Measurements from ENCODE around the gene GMPPA.

DNA sequence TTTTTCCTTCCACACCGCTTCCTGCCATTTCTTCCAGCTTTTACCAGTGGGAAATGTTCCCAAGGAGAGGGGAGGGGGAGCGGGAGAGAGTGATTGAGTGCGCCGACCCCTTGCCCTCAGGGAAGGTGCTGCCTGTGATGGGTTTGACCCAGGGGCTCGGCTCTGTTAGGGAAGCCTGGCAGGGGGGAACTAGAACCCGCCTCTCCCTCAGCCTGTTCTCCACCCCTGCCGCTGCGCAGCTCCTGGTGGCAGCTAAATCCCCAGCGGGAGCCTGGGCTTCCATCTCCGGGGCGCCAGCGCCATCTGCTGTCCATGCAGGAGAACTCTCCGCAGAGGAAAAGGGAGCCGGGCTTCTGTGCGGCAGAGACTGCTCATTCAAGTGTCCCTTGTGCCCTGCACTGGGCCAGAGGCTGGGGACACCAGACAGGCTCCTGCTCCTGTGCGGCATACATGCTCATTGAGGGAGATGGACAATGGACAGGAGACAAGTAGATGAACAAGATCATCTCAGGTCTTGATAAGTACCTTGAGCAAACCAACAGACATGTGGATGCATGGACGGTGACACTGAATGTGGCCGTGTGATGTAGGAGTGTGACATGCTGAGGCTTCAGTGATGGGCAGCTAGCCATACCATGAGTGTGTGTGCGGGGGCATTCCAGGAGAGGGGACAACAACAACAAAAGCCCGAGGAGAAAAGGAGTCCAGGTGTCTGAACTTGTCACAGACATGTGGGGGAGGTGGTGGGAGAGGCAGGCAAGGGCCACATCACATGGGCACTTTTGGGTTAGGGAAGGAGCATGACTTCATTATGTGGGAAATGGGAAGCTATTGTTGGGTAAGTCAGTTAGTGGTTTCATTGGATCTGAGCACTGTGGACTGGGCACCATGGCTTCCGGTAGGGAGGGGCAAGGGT, 31.6 kb downstream of the GMPPA start:
- TF ChIP-seq ZNF274 (IDR thresholded peaks at IDR 0.05; ENCODE audit: low read depth, low read length) (no peak), YY1 (IDR thresholded peaks at IDR 0.05; ENCODE audit: insufficient read depth, insufficient read length) (no peak)
